Caco-2 (cell line): ENCODE data around the gene GRK6. TPM values are rescaled to one million over a fixed set of nuclear protein-coding genes. Genes with fewer than 3 reads are reported as not detected.

Experiments
- BruUV-seq: library from RNA; stranded (reverse); fragments of 400-500 nt; replicated peaks from 2 replicates; lab custom pipeline; 2021; lab: Mats Ljungman, UMichigan
- CTCF ChIA-PET: fragments of 300-600 bp; sonication (Branson Sonifier 250); formaldehyde crosslinking; loops from one replicate; lab custom pipeline; 2022; ENCODE audit warnings: antibody characterized with exemption; lab: Charles Lee
- POLR2A ChIA-PET: fragments of 300-600 bp; sonication (Branson Sonifier 250); formaldehyde crosslinking; loops from one replicate; lab custom pipeline; 2022; ENCODE audit warnings: antibody characterized with exemption; lab: Charles Lee
- DNase-seq, 2 experiments: peaks; one replicate each; pipeline versions ENCODE4 v3.0.0 to v3.0.0-alpha.2; 2020 to 2022
- H3K27me3 ChIP-seq: replicated peaks from 2 replicates; pipeline ENCODE4 v1.6.0; 2011; ENCODE audit warnings: low read length; ENCODE audit not compliant: control insufficient read depth, insufficient read depth
- H3K36me3 ChIP-seq: 2 replicates; pipeline ENCODE4 v1.5.1; 2011; ENCODE audit warnings: low read length; ENCODE audit not compliant: control insufficient read depth, insufficient read depth
- H3K4me1 ChIP-seq: fragments of 250-450 bp; sonication (Bioruptor Pico); 2 replicates; pipeline ENCODE4 v1.5.1; 2020; ENCODE audit warnings: mild to moderate bottlenecking
- H3K4me3 ChIP-seq: 2 replicates; pipeline ENCODE4 v1.5.1; 2011; ENCODE audit warnings: low read depth, mild to moderate bottlenecking, control low read depth, low read length
- H3K9me3 ChIP-seq: fragments of 250-450 bp; sonication (Bioruptor Pico); 2 replicates; pipeline ENCODE4 v1.5.1; 2020; ENCODE audit warnings: mild to moderate bottlenecking, moderate library complexity
- H3K27ac Mint-ChIP-seq: one replicate; pipeline ENCODE4 v1.8.0; 2022; ENCODE audit warnings: mixed read lengths; ENCODE audit not compliant: unreplicated experiment
- H3K27me3 Mint-ChIP-seq: one replicate; pipeline ENCODE4 v1.8.0; 2022; ENCODE audit warnings: mixed read lengths; ENCODE audit not compliant: insufficient read depth, unreplicated experiment
- H3K36me3 Mint-ChIP-seq: one replicate; pipeline ENCODE4 v1.8.0; 2022; ENCODE audit warnings: mild to moderate bottlenecking, mixed read lengths; ENCODE audit not compliant: insufficient read depth, unreplicated experiment
- H3K4me1 Mint-ChIP-seq: one replicate; pipeline ENCODE4 v1.8.0; 2022; ENCODE audit warnings: low read depth, mixed read lengths; ENCODE audit not compliant: unreplicated experiment
- H3K4me3 Mint-ChIP-seq: one replicate; pipeline ENCODE4 v1.8.0; 2022; ENCODE audit warnings: mild to moderate bottlenecking, moderate library complexity, mixed read lengths; ENCODE audit not compliant: unreplicated experiment
- H3K9me3 Mint-ChIP-seq: one replicate; pipeline ENCODE4 v1.8.0; 2022; ENCODE audit warnings: mixed read lengths; ENCODE audit not compliant: unreplicated experiment
- CTCF ChIP-seq, 2 experiments: fragments of 200-600 bp in 1 of 2; IDR thresholded peaks; 1 replicate in 1 of 2; 2 replicates in 1 of 2; pipeline versions ENCODE4 v1.5.1 to v1.8.0; 2011 to 2022; ENCODE audit warnings: antibody characterized with exemption in 1 of 2, control low read depth in 1 of 2, inconsistent platforms in 1 of 2, low read depth in 1 of 2, low read length in 1 of 2, mild to moderate bottlenecking in 1 of 2, moderate library complexity in 1 of 2; ENCODE audit not compliant: insufficient read depth in 1 of 2, severe bottlenecking in 1 of 2, unreplicated experiment in 1 of 2
- intact Hi-C: fragments of 100-400 bp; cut with micrococcal nuclease; formaldehyde crosslinking; loops from one replicate; pipeline ENCODE4 v1.10.0; 2022; ENCODE audit not compliant: unreplicated experiment
- total RNA-seq: library from RNA; stranded (reverse); gene quantifications from 2 replicates; pipeline ENCODE4 v1.2.3, GENCODE V29; 2022

The GRK6 gene
- total RNA-seq, 1 experiment from 2014 or later = 71.9 TPM

GRCh38 chr5:177450667-177451424, 24.4 kb downstream of the GRK6 start:
- H3K27me3 ChIP-seq = no peaks in the 10 kb centered on the region
- H3K36me3 ChIP-seq = no peaks in the 10 kb centered on the region; the same call in 1 of the 2 replicates
- POLR2A ChIA-PET = no interaction called here
- H3K4me3 ChIP-seq = no peak overlapping the region
- DNase-seq = no peak
- H3K9me3 Mint-ChIP-seq = no peaks in the 10 kb centered on the region
- peaks cover 2% of the 10 kb centered on the region for H3K27me3 Mint-ChIP-seq
- H3K36me3 Mint-ChIP-seq = peaks cover 52% of the 10 kb centered on the region
- CTCF ChIA-PET = interaction anchor here (1.1 to 6.5 kb wide), 2 partner anchors 47 to 60 kb away, joined by 3 to 110 read pairs; no protein-coding TSS in a partner anchor
- peaks cover 7% of the 10 kb centered on the region for H3K4me1 Mint-ChIP-seq
- intact Hi-C loops = no loop called here
- no peak overlapping the region for H3K27ac Mint-ChIP-seq
- BruUV-seq = no TSS peak
- peaks cover 12% of the 10 kb centered on the region for H3K4me1 ChIP-seq
- H3K4me3 Mint-ChIP-seq = no peak overlapping the region
- no peaks in the 10 kb centered on the region for H3K9me3 ChIP-seq
- TF ChIP-seq CTCF (IDR thresholded peaks at IDR 0.05; ENCODE audit: insufficient read depth in 1 of 2, low read depth in 1 of 2, low read length in 1 of 2, severe bottlenecking in 1 of 2, unreplicated experiment in 1 of 2) = no peak

GRCh38 chr5:177452688-177453638, 26.5 kb downstream of the GRK6 start:
- peaks cover 7% of the 10 kb centered on the region; the same call in 1 of the 2 replicates for H3K4me1 ChIP-seq
- Mint-ChIP-seq H3K4me1 (peaks cover 7% of the 10 kb centered on the region), H3K4me3 (peak overlapping the region; percentile 77), H3K27ac (peak overlapping the region; percentile 61), H3K27me3 (no peaks in the 10 kb centered on the region), H3K9me3 (no peaks in the 10 kb centered on the region), H3K36me3 (peaks cover 58% of the 10 kb centered on the region)
- BruUV-seq = TSS peak; percentile 11
- H3K27me3 ChIP-seq = no peaks in the 10 kb centered on the region
- POLR2A ChIA-PET = interaction anchor here (0.8 kb wide), 1 partner anchor 10 kb away, joined by 3 read pairs; no protein-coding TSS in a partner anchor
- H3K4me3 ChIP-seq = no peak overlapping the region
- intact Hi-C loops = no loop called here
- no peaks in the 10 kb centered on the region for H3K9me3 ChIP-seq
- H3K36me3 ChIP-seq = no peaks in the 10 kb centered on the region; the same call in 1 of the 2 replicates
- no peak for DNase-seq
- no peak for TF ChIP-seq CTCF (IDR thresholded peaks at IDR 0.05; ENCODE audit: insufficient read depth in 1 of 2, low read depth in 1 of 2, low read length in 1 of 2, severe bottlenecking in 1 of 2, unreplicated experiment in 1 of 2)
- CTCF ChIA-PET = interaction anchor here (0.6 to 6.5 kb wide), 6 partner anchors 28 to 143 kb away, joined by 3 to 110 read pairs (median 8); partner anchors contain the start of gene PDLIM7
